NB4 (cell line): ENCODE results near the gene CTNNA3.

Experiments
- DNase-seq: peaks from one replicate; pipeline ENCODE4 v3.0.0; 2010; ENCODE audit warnings: low read depth
- H3K4me3 ChIP-seq: one replicate; pipeline ENCODE4 v1.5.1; 2011; ENCODE audit warnings: mild to moderate bottlenecking, low read depth, low read length, moderate library complexity
- MYC ChIP-seq: IDR thresholded peaks from 2 replicates; pipeline ENCODE4 v1.6.1; 2011; ENCODE audit warnings: low read depth, low read length
- POLR2A ChIP-seq: IDR thresholded peaks from 2 replicates; pipeline ENCODE4 v1.6.1; 2011; ENCODE audit warnings: mild to moderate bottlenecking; ENCODE audit not compliant: insufficient read length; ENCODE audit errors: extremely low read depth
- TF ChIP-seq, protein P1 (sequence below): IDR thresholded peaks from 2 replicates; pipeline ENCODE4 v1.6.1; 2011; ENCODE audit warnings: low read depth, low read length
- TF ChIP-seq, protein P2 (sequence below): IDR thresholded peaks from one replicate; pipeline ENCODE4 v1.5.1; 2012; ENCODE audit warnings: low read depth, low read length

CTNNA3 gene

DNA sequence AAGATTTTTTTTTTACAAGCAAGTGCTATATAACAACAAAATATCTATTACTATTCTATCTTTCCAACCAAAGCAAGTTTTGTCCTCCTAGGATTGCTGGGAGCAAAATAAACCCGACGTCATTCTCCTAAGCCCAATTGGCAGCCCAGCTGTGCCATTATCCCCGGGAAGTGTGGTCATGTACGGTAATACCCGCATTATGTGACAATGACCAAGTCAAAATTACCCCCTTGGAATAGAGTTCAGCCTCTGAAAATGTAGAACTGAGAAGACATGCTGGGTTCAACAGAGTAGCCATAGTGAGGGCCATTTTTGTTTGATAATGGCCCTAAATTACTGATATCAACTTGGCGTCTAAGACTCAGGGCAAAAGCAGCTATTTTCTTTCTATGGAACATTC is 554.7 kb downstream of the CTNNA3 start:
- DNase-seq: no peak
- no peak overlapping the region for H3K4me3 ChIP-seq
- TF ChIP-seq, protein P1, sequence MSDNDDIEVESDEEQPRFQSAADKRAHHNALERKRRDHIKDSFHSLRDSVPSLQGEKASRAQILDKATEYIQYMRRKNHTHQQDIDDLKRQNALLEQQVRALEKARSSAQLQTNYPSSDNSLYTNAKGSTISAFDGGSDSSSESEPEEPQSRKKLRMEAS: no peak
- TF ChIP-seq, protein P2, sequence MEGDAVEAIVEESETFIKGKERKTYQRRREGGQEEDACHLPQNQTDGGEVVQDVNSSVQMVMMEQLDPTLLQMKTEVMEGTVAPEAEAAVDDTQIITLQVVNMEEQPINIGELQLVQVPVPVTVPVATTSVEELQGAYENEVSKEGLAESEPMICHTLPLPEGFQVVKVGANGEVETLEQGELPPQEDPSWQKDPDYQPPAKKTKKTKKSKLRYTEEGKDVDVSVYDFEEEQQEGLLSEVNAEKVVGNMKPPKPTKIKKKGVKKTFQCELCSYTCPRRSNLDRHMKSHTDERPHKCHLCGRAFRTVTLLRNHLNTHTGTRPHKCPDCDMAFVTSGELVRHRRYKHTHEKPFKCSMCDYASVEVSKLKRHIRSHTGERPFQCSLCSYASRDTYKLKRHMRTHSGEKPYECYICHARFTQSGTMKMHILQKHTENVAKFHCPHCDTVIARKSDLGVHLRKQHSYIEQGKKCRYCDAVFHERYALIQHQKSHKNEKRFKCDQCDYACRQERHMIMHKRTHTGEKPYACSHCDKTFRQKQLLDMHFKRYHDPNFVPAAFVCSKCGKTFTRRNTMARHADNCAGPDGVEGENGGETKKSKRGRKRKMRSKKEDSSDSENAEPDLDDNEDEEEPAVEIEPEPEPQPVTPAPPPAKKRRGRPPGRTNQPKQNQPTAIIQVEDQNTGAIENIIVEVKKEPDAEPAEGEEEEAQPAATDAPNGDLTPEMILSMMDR: no peak
- no peak for TF ChIP-seq POLR2A
- TF ChIP-seq MYC: no peak

DNA sequence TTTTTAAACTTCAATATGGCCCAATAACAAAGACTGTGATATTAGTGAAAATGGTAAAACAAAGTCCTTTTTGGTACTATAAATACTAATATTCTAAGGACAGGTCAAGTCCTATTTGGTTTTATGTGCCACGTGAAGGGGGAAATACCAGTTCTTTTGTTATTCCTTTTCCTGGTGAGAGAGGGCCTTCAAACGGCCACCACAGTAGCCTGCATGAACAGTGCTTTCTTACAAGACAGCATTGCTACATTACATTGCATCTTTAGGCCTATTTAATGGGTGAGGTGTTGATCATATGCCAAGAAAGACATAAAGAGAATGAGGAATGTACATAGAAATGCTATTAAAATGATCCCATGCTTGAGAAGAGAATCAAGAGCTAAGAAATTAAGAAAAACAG is 555.4 kb downstream of the CTNNA3 start:
- no peak for DNase-seq
- TF ChIP-seq, protein P2: no peak
- TF ChIP-seq MYC (no peak), POLR2A (no peak)
- TF ChIP-seq, protein P1: no peak
- no peak overlapping the region for H3K4me3 ChIP-seq

DNA sequence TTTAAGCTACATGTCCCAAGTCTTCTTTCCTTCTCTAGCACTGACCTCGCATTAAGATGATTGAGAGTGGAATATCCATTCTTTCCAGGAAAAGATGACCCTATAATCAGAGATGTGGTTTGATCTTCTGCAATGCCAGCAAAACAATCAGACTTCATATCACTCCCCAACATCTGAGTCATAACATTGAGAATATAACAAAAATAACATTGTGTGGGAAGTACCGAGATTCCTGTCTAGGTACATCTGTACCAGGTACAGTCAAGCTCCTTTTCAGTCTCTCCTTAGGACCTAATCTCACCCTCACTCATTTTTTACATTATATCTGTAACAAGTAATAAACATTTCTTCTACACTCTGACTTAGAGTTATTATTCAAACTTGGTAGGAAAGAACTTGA is 568.6 kb downstream of the CTNNA3 start:
- TF ChIP-seq POLR2A: no peak
- TF ChIP-seq MYC: no peak
- H3K4me3 ChIP-seq: no peak overlapping the region
- DNase-seq: no peak

DNA sequence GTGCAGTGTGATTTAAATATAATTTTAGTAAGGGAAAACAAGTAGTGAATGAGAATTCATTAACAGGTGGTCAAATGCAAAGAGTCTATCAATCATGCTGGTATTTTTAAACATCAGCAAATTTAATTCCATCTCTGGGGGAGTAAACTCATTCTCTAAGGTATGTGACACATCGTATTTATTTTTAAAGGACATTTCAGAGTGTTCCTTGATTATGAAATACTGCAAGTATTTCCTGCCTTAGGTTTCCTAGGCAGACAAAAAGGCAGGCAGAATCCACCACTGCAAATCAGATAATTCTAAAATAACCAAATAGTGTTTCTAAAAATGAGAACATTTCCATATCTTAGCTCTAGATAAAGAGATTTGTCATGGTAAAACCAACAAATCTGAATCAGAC is 576.3 kb downstream of the CTNNA3 start:
- H3K4me3 ChIP-seq: no peak overlapping the region
- TF ChIP-seq MYC: no peak
- DNase-seq: no peak

DNA sequence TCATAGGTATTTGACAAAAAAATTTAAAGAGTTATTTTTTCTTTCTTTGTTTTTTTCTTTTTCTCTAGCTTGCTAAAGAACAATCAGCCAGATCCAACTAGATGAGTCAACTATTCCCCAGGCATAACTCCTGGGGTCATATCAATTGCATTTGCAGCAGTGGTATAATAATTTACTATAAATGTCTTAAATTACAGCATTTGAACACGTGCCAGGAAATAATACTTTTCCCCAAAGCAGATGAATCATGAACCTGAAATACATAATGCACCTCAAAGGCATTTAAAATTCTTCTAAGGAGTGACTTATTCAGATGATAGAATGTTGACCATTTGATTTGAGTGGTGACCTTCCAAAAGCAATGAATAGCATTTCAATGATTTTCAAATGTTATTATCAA is 580.0 kb downstream of the CTNNA3 start:
- DNase-seq: no peak
- TF ChIP-seq POLR2A (no peak), MYC (no peak)
- TF ChIP-seq, protein P2: no peak
- TF ChIP-seq, protein P1: no peak

DNA sequence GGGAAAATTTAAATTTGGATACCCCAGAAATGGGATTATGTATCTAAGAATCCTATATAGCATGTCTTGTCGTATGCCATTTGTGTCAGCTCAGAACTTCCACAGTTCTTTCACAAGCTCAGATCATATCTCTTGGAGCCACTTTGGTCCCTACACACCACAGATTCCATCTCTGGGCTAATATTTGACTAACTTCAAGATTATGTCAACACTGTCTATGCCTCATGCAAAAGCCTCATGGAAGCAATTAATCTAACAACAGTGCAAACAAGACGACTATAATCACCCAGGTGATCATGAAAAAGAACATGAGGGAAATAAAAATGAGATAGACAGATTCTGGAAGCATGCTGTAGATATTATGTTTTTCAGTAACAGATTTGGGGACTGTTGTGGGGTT is 581.0 kb downstream of the CTNNA3 start:
- TF ChIP-seq MYC: no peak
- no peak for TF ChIP-seq POLR2A
- TF ChIP-seq, protein P1: no peak
- TF ChIP-seq, protein P2: no peak
- no peak overlapping the region for H3K4me3 ChIP-seq
- no peak for DNase-seq

More for the DNA sequence above, 580.0 kb downstream of the CTNNA3 start:
- H3K4me3 ChIP-seq: no peak overlapping the region

DNA sequence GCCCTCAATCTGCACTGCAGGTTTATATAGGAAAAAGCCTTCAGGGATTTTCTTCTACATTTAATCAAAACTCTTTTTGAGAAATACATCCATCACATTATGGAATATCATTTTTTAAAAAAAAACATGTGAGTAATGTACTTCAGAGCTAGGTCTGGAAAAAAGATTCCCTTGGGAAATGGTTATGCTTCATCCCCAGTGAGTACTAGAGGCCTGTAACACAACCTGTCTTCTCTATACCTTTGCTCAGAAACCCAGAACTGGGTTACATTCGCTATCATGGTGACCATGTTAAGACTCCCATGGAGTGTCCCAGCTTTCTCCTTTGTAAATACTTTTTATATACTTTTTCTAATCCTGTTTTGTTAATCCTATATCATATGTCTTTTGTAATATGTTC is 583.2 kb downstream of the CTNNA3 start:
- TF ChIP-seq, protein P1: no peak
- TF ChIP-seq MYC (no peak), POLR2A (no peak)
- TF ChIP-seq, protein P2: no peak
- H3K4me3 ChIP-seq: no peak overlapping the region
- no peak for DNase-seq
